ENCODE measurements around the gene EMC9. TPM values are rescaled to one million over a fixed set of nuclear protein-coding genes. Genes with fewer than 3 reads are reported as not detected.

EMC9 gene
- total RNA-seq = 10 to 100 TPM in 3 of 4 donors, 1 to 10 TPM in 1; 8.3 to 25.5 (median 16.9) TPM

GRCh38 chr14:24141097-24141880 lies at the start of gene EMC9:
Gene EMC9, minus strand, starts transcription at chr14:24141591. Its CDS starts 287 bp downstream, at chr14:24141304.
- peak within 1 kb of the TSS; percentile 69 to 72 (median 70) for H3K4me3 ChIP-seq (replicated peaks in 1 of 3)
- H3K9me3 ChIP-seq = no peaks in the 10 kb centered on the region
- H3K36me3 ChIP-seq = peaks cover 14 to 15% of the 10 kb centered on the region in 2 donors
- peaks cover 27 to 34% of the 10 kb centered on the region in 2 donors for H3K4me1 ChIP-seq
- peak within 1 kb of the TSS; percentile 71 to 90 (median 88) for H3K27ac ChIP-seq
- peak; percentile 100 for DNase-seq
- intact Hi-C loops (cut with DNase I) = no loop called here
- peak in 1 of 2 donors; percentile 90 for TF ChIP-seq POLR2A (IDR thresholded peaks at IDR 0.05)
- TF ChIP-seq CTCF (IDR thresholded peaks at IDR 0.05) = peak; percentile 14 to 74 (median 46)
- H3K27me3 ChIP-seq = no peaks in the 10 kb centered on the region
- 0% methylated on average over 20 to 36 of the region's 65 CpGs for WGBS, 2 donors

GRCh38 chr14:24190416-24190815 lies 49.0 kb upstream of the EMC9 start:
- Histone ChIP-seq H3K4me3 (replicated peaks in 1 of 3) (no peak overlapping the region), H3K9me3 (no peaks in the 10 kb centered on the region), H3K27ac (no peak overlapping the region), H3K4me1 (peaks cover 19 to 25% of the 10 kb centered on the region in 2 donors), H3K36me3 (peaks cover 22 to 26% of the 10 kb centered on the region in 2 donors), H3K27me3 (no peaks in the 10 kb centered on the region)
- TF ChIP-seq CTCF (IDR thresholded peaks at IDR 0.05) (no peak), POLR2A (IDR thresholded peaks at IDR 0.05) (no peak)
- 89 to 94% methylated on average over 10 of the region's 10 CpGs for WGBS, 2 donors
- no peak for DNase-seq
- intact Hi-C loops (cut with DNase I) = no loop called here

- Histone ChIP-seq H3K4me1 (peaks cover 13 to 20% of the 10 kb centered on the region in 2 donors), H3K4me3 (replicated peaks in 1 of 3) (no peak overlapping the region), H3K9me3 (no peaks in the 10 kb centered on the region), H3K27me3 (no peaks in the 10 kb centered on the region), H3K27ac (peak overlapping the region in 1 of 3 donors; percentile 1), H3K36me3 (peaks cover 30 to 31% of the 10 kb centered on the region in 2 donors)
- intact Hi-C loops (cut with DNase I) = no loop called here
- WGBS, 2 donors = 87 to 92% methylated on average over 9 of the region's 9 CpGs
- no peak for DNase-seq
- no peak for TF ChIP-seq POLR2A (IDR thresholded peaks at IDR 0.05)
- TF ChIP-seq CTCF (IDR thresholded peaks at IDR 0.05) = no peak
These were observed 48.1 kb upstream of the EMC9 start for GRCh38 chr14:24189460-24189859.

- Histone ChIP-seq H3K9me3 (no peaks in the 10 kb centered on the region), H3K36me3 (peaks cover 34 to 36% of the 10 kb centered on the region in 2 donors), H3K4me3 (replicated peaks in 1 of 3) (no peak overlapping the region), H3K4me1 (peaks cover 9 to 16% of the 10 kb centered on the region in 2 donors), H3K27ac (peak overlapping the region in 1 of 3 donors; percentile 1), H3K27me3 (no peaks in the 10 kb centered on the region)
- no peak for TF ChIP-seq CTCF (IDR thresholded peaks at IDR 0.05)
- no peak for TF ChIP-seq POLR2A (IDR thresholded peaks at IDR 0.05)
- WGBS, 2 donors = 1 to 2% methylated on average over 3 of the region's 3 CpGs
- DNase-seq = no peak
- intact Hi-C loops (cut with DNase I) = no loop called here
These were observed 47.6 kb upstream of the EMC9 start for GRCh38 chr14:24189059-24189375.

Measured in thyroid gland (tissue), 4 donors.